H9 (cell line): ENCODE results near the gene BCAS1. TPM values are rescaled to one million over a fixed set of nuclear protein-coding genes. Genes with fewer than 3 reads are reported as not detected.
A peak's percentile ranks its signal among the peaks of the same experiment; 100 is the strongest.

ENCODE experiments used
- DNase-seq: peaks from one replicate; pipeline ENCODE4 v3.0.0-alpha.2; 2017
- H2AFZ ChIP-seq: one replicate; pipeline ENCODE4 v1.6.1; 2013; ENCODE audit warnings: mild to moderate bottlenecking, low read length, control low read depth, moderate library complexity
- H2AK5ac ChIP-seq: 2 replicates; pipeline ENCODE4 v1.6.1; 2013; ENCODE audit warnings: low read length, control low read depth, mixed read lengths; ENCODE audit not compliant: insufficient read length
- H2BK120ac ChIP-seq: one replicate; pipeline ENCODE4 v1.6.1; 2013; ENCODE audit warnings: low read depth, mild to moderate bottlenecking, low read length, control low read depth, inconsistent platforms; ENCODE audit not compliant: poor library complexity, severe bottlenecking
- H2BK12ac ChIP-seq: 2 replicates; pipeline ENCODE4 v1.6.1; 2013; ENCODE audit warnings: low read length, control low read depth, mixed read lengths, low read depth; ENCODE audit not compliant: insufficient read length
- H2BK15ac ChIP-seq: 2 replicates; pipeline ENCODE4 v1.6.1; 2013; ENCODE audit warnings: low read depth, low read length, control low read depth
- H2BK20ac ChIP-seq: one replicate; pipeline ENCODE4 v1.6.1; 2013; ENCODE audit warnings: low read depth, mild to moderate bottlenecking, low read length, control low read depth, inconsistent platforms; ENCODE audit not compliant: poor library complexity, severe bottlenecking
- H2BK5ac ChIP-seq: 2 replicates; pipeline ENCODE4 v1.6.1; 2013; ENCODE audit warnings: low read length, control low read depth, mixed read lengths; ENCODE audit not compliant: insufficient read length
- H3K14ac ChIP-seq: 2 replicates; pipeline ENCODE4 v1.6.1; 2013; ENCODE audit warnings: low read length, control low read depth; ENCODE audit not compliant: insufficient read depth
- H3K18ac ChIP-seq: 2 replicates; pipeline ENCODE4 v1.6.1; 2013; ENCODE audit warnings: low read depth, mild to moderate bottlenecking, mixed read lengths, low read length, control low read depth; ENCODE audit not compliant: insufficient read length
- H3K23ac ChIP-seq: 2 replicates; pipeline ENCODE4 v1.6.1; 2013; ENCODE audit warnings: low read length, control low read depth, mixed read lengths, low read depth; ENCODE audit not compliant: insufficient read length
- H3K23me2 ChIP-seq: 2 replicates; pipeline ENCODE4 v1.6.1; 2013; ENCODE audit warnings: low read depth, mild to moderate bottlenecking, mixed read lengths, low read length, control low read depth; ENCODE audit not compliant: insufficient read length, poor library complexity, severe bottlenecking
- H3K27ac ChIP-seq: 2 replicates; pipeline ENCODE4 v1.5.1; 2013; ENCODE audit warnings: low read length, control low read depth, mixed read lengths, low read depth; ENCODE audit not compliant: insufficient read length
- H3K27me3 ChIP-seq: 2 replicates; pipeline ENCODE4 v1.6.1; 2013; ENCODE audit warnings: low read length, control low read depth, inconsistent platforms; ENCODE audit not compliant: insufficient read depth
- H3K4ac ChIP-seq: 2 replicates; pipeline ENCODE4 v1.6.1; 2013; ENCODE audit warnings: low read depth, mild to moderate bottlenecking, control low read depth, inconsistent platforms, low read length, moderate library complexity
- H3K4me1 ChIP-seq: 2 replicates; pipeline ENCODE4 v1.6.1; 2013; ENCODE audit warnings: low read length, control low read depth, inconsistent platforms; ENCODE audit not compliant: insufficient read depth
- H3K4me2 ChIP-seq: 2 replicates; pipeline ENCODE4 v1.6.1; 2013; ENCODE audit warnings: low read length, control low read depth, mixed read lengths; ENCODE audit not compliant: insufficient read length, insufficient read depth
- H3K56ac ChIP-seq: 2 replicates; pipeline ENCODE4 v1.6.1; 2013; ENCODE audit warnings: low read depth, mild to moderate bottlenecking, mixed read lengths, low read length, control low read depth; ENCODE audit not compliant: insufficient read length
- H3K79me1 ChIP-seq: 2 replicates; pipeline ENCODE4 v1.6.1; 2013; ENCODE audit warnings: low read depth, mild to moderate bottlenecking, moderate library complexity, low read length, control low read depth, inconsistent platforms; ENCODE audit not compliant: insufficient read depth, poor library complexity, severe bottlenecking
- H3K79me2 ChIP-seq: 2 replicates; pipeline ENCODE4 v1.6.1; 2013; ENCODE audit warnings: low read length, control low read depth, inconsistent platforms; ENCODE audit not compliant: insufficient read depth
- H3K9ac ChIP-seq: 2 replicates; pipeline ENCODE4 v1.6.1; 2013; ENCODE audit warnings: low read length, control low read depth, mixed read lengths; ENCODE audit not compliant: insufficient read length; ENCODE audit errors: extremely low read depth
- H3K9me3 ChIP-seq: one replicate; pipeline ENCODE4 v1.6.1; 2013; ENCODE audit warnings: low read depth, low read length, inconsistent platforms; ENCODE audit not compliant: control insufficient read depth
- H3T11ph ChIP-seq: one replicate; pipeline ENCODE4 v1.6.1; 2013; ENCODE audit warnings: mild to moderate bottlenecking, low read length, control low read depth, inconsistent platforms
- H4K20me1 ChIP-seq: one replicate; pipeline ENCODE4 v1.6.1; 2013; ENCODE audit not compliant: control insufficient read depth, insufficient read length, insufficient read depth
- H4K5ac ChIP-seq: 2 replicates; pipeline ENCODE4 v1.6.1; 2013; ENCODE audit warnings: low read depth, mild to moderate bottlenecking, mixed read lengths, low read length, control low read depth; ENCODE audit not compliant: insufficient read length
- H4K8ac ChIP-seq: replicated peaks from 2 replicates; pipeline ENCODE4 v1.6.1; 2013; ENCODE audit warnings: low read length, control low read depth, mixed read lengths, low read depth; ENCODE audit not compliant: insufficient read length
- H4K91ac ChIP-seq: 2 replicates; pipeline ENCODE4 v1.6.1; 2013; ENCODE audit warnings: low read depth, mild to moderate bottlenecking, moderate library complexity, mixed read lengths, low read length, control low read depth; ENCODE audit not compliant: insufficient read length
- H3K27ac Mint-ChIP-seq, 3 experiments: 2 replicates in 2 of 3; 3 replicates in 1 of 3; pipeline ENCODE4 v1.8.0; 2020 to 2021; ENCODE audit warnings: mixed read lengths in 3 of 3, mild to moderate bottlenecking in 1 of 3, moderate library complexity in 1 of 3
- H3K27me3 Mint-ChIP-seq: 2 replicates; pipeline ENCODE4 v1.8.0; 2021; ENCODE audit warnings: low read depth, mild to moderate bottlenecking, moderate library complexity, mixed read lengths
- H3K36me3 Mint-ChIP-seq, 3 experiments: 2 replicates in 2 of 3; 3 replicates in 1 of 3; pipeline ENCODE4 v1.8.0; 2020 to 2021; ENCODE audit warnings: low read depth in 3 of 3, mixed read lengths in 3 of 3; ENCODE audit not compliant: insufficient read depth in 1 of 3
- H3K4me1 Mint-ChIP-seq, 2 experiments: 2 replicates each; pipeline ENCODE4 v1.8.0; 2020; ENCODE audit warnings: mixed read lengths in 2 of 2
- H3K4me3 Mint-ChIP-seq, 2 experiments: 2 replicates in 1 of 2; 3 replicates in 1 of 2; pipeline ENCODE4 v1.8.0; 2020 to 2021; ENCODE audit warnings: mild to moderate bottlenecking in 2 of 2, mixed read lengths in 2 of 2, moderate library complexity in 1 of 2
- H3K9me3 Mint-ChIP-seq, 2 experiments: 2 replicates in 1 of 2; 3 replicates in 1 of 2; pipeline ENCODE4 v1.8.0; 2020; ENCODE audit warnings: mild to moderate bottlenecking in 2 of 2, mixed read lengths in 2 of 2, moderate library complexity in 1 of 2
- WGBS: extraction: QIAGEN DNeasy Blood & Tissue Kit; methylation state at CpG from one replicate; pipeline ENCODE4 v1.1.7; 2013; ENCODE audit warnings: missing lambda C conversion rate, low lambda C conversion rate, mixed read lengths; ENCODE audit not compliant: insufficient read length; ENCODE audit errors: extremely low coverage; 5-methylcytosine and 5-hydroxymethylcytosine counted together
- total RNA-seq: library from RNA; stranded (reverse); gene quantifications from 2 replicates; pipeline ENCODE4 v1.2.1, GENCODE V29; 2021
- TF ChIP-seq, protein P1 (sequence below): fragments of 200-600 bp; sonication (generic); conservative IDR thresholded peaks from 3 replicates; pipeline ENCODE4 v1.8.0; 2021; ENCODE audit warnings: antibody characterized with exemption, mild to moderate bottlenecking

BCAS1 gene
- total RNA-seq, 1 experiment from 2014 or later: 0.15 TPM

DNA sequence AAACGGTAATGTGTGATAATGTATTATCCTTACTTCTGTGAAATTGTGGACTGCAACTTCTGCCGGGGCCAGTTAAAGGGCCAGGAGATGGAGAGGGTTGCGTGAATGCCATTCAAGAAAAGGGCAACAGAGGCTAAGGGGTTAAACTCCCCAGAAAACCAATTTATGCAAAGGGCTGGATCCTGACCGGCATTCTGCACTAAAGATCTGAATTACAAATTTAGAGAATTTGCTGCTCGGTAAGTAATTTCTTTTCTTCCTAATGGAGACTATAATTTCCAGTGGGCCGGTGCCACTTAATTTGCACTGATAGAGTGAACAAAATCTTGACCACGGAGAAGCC, 130.1 kb downstream of the BCAS1 start:
- WGBS: no CpG with 5 or more reads among the region's 7 CpGs
- Histone ChIP-seq H2BK20ac (no peak overlapping the region), H2BK15ac (no peak overlapping the region), H3K9ac (peak overlapping the region; percentile 6), H3K79me1 (no peaks in the 10 kb centered on the region), H3K18ac (peak overlapping the region; percentile 59), H3K14ac (no peak overlapping the region), H3K56ac (no peak overlapping the region), H2AFZ (no peak overlapping the region), H4K20me1 (no peaks in the 10 kb centered on the region), H2BK5ac (no peak overlapping the region), H2BK120ac (no peak overlapping the region), H3K27ac (peak overlapping the region; percentile 53), H2BK12ac (no peak overlapping the region), H3T11ph (peak overlapping the region; percentile 46), H3K23me2 (no peaks in the 10 kb centered on the region), H3K79me2 (no peaks in the 10 kb centered on the region), H3K4me2 (peak overlapping the region; percentile 47), H4K5ac (no peak overlapping the region), H4K91ac (no peak overlapping the region), H3K23ac (no peak overlapping the region), H3K4ac (no peak overlapping the region), H3K9me3 (no peaks in the 10 kb centered on the region), H3K27me3 (no peaks in the 10 kb centered on the region), H2AK5ac (no peak overlapping the region), H4K8ac (no peak overlapping the region), H3K4me1 (peaks cover 15% of the 10 kb centered on the region; the same call in 1 of the 2 replicates)
- Mint-ChIP-seq H3K36me3 (no peaks in the 10 kb centered on the region), H3K4me3 (peak overlapping the region; percentile 50 to 74), H3K9me3 (no peaks in the 10 kb centered on the region), H3K27ac (peak overlapping the region in 2 of 3 experiments; percentile 81 to 94; a peak in 6 of 7 replicates), H3K27me3 (no peaks in the 10 kb centered on the region), H3K4me1 (peaks cover 54 to 58% of the 10 kb centered on the region in 2 experiments)
- TF ChIP-seq, protein P1, sequence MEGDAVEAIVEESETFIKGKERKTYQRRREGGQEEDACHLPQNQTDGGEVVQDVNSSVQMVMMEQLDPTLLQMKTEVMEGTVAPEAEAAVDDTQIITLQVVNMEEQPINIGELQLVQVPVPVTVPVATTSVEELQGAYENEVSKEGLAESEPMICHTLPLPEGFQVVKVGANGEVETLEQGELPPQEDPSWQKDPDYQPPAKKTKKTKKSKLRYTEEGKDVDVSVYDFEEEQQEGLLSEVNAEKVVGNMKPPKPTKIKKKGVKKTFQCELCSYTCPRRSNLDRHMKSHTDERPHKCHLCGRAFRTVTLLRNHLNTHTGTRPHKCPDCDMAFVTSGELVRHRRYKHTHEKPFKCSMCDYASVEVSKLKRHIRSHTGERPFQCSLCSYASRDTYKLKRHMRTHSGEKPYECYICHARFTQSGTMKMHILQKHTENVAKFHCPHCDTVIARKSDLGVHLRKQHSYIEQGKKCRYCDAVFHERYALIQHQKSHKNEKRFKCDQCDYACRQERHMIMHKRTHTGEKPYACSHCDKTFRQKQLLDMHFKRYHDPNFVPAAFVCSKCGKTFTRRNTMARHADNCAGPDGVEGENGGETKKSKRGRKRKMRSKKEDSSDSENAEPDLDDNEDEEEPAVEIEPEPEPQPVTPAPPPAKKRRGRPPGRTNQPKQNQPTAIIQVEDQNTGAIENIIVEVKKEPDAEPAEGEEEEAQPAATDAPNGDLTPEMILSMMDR: no peak
- DNase-seq: no peak
